ENCODE measurements around the gene OTUD4. TPM values are rescaled to one million over a fixed set of nuclear protein-coding genes. Genes with fewer than 3 reads are reported as not detected.

OTUD4 gene
- total and polyA plus RNA-seq, 4 donors = 5.3 to 27.5 (median 11.6) TPM

DNA sequence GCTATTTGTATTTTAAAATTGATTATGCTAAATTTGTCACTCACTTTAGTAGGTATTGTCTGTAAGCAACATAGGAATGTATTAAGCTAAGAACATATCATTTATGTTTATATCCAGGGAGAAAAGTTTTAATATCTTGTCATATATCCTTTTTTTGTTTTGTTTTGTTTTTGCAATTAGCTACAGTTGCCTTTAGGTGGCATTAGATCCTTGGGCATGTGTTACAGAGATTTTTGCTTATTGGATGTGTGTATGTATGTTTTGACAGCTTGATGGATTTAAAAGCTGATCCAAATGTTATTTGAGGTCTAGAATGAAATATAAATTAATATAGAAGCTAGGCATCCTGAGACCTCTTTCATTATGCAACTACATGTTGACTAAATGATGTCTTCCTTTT lies 36.1 kb upstream of the OTUD4 start:
- Histone ChIP-seq H3K36me3 (ENCODE audit: control insufficient read depth in 4 of 4, insufficient read depth in 3 of 4, low read depth in 1 of 4, low read length in 3 of 4) (no peaks in the 10 kb centered on the region), H3K9me3 (ENCODE audit: control insufficient read depth in 4 of 4, low read length in 3 of 4) (no peaks in the 10 kb centered on the region), H3K4me3 (ENCODE audit: low read depth in 1 of 3, low read length in 3 of 3) (no peak overlapping the region), H3K27me3 (ENCODE audit: control insufficient read depth in 4 of 4, insufficient read depth in 4 of 4, low read length in 3 of 4) (no peaks in the 10 kb centered on the region), H3K27ac (ENCODE audit: low read depth in 1 of 2, low read length in 2 of 2) (no peak overlapping the region), H3K4me1 (ENCODE audit: control insufficient read depth in 4 of 4, insufficient read depth in 4 of 4, low read length in 3 of 4) (no peaks in the 10 kb centered on the region), H3K9ac (ENCODE audit: low read depth in 1 of 2, low read length in 2 of 2) (no peak overlapping the region)
- DNase-seq (ENCODE audit: low spot score) = no peak
- TF ChIP-seq RAD21 (IDR thresholded peaks at IDR 0.05) = peak; percentile 90 to 92
- TF ChIP-seq SP1 (IDR thresholded peaks at IDR 0.05) = no peak
- TF ChIP-seq, protein P1, sequence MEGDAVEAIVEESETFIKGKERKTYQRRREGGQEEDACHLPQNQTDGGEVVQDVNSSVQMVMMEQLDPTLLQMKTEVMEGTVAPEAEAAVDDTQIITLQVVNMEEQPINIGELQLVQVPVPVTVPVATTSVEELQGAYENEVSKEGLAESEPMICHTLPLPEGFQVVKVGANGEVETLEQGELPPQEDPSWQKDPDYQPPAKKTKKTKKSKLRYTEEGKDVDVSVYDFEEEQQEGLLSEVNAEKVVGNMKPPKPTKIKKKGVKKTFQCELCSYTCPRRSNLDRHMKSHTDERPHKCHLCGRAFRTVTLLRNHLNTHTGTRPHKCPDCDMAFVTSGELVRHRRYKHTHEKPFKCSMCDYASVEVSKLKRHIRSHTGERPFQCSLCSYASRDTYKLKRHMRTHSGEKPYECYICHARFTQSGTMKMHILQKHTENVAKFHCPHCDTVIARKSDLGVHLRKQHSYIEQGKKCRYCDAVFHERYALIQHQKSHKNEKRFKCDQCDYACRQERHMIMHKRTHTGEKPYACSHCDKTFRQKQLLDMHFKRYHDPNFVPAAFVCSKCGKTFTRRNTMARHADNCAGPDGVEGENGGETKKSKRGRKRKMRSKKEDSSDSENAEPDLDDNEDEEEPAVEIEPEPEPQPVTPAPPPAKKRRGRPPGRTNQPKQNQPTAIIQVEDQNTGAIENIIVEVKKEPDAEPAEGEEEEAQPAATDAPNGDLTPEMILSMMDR (IDR thresholded peaks at IDR 0.05; ENCODE audit: low read depth, low read length, missing input control) = peak; percentile 54
- TF ChIP-seq MAX (IDR thresholded peaks at IDR 0.05) = no peak
- no peak for TF ChIP-seq HNF4A (conservative IDR thresholded peaks at IDR 0.05)
- no peak for TF ChIP-seq RXRA (IDR thresholded peaks at IDR 0.05)

DNA sequence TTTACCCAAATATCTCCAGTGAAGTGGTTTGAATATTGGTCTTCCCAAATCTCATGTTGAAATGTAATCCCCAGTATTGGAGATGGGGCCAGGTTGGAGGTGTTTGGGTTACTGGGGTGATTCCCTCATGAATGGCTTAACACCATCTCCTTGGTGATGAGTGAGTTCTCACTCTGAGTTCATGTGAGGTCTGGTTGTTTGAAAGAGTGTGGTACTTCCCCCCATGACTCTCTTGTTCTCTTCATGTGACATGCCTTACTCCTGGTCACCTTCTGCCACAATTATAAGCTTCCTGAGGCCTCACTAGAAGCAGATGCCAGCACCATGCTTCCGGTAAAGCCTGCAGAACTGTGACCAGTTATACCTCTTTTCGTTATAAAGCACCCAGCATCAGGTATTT lies 32.9 kb upstream of the OTUD4 start:
- H3K9me3 ChIP-seq (ENCODE audit: control insufficient read depth in 4 of 4, low read length in 3 of 4) = no peaks in the 10 kb centered on the region
- WGBS = 91% methylated on average over 2 of the region's 2 CpGs
- no peaks in the 10 kb centered on the region for H3K27me3 ChIP-seq (ENCODE audit: control insufficient read depth in 4 of 4, insufficient read depth in 4 of 4, low read length in 3 of 4)
- DNase-seq (ENCODE audit: low spot score) = no peak
- TF ChIP-seq HNF4G (IDR thresholded peaks at IDR 0.05) (no peak), MAX (IDR thresholded peaks at IDR 0.05) (no peak), SP1 (IDR thresholded peaks at IDR 0.05) (no peak), GABPA (IDR thresholded peaks at IDR 0.05 in 1 of 2, conservative IDR thresholded peaks at IDR 0.05 in 1 of 2) (no peak), YY1 (IDR thresholded peaks at IDR 0.05) (no peak), REST (IDR thresholded peaks at IDR 0.05) (no peak), NR2F2 (IDR thresholded peaks at IDR 0.05) (no peak), JUND (IDR thresholded peaks at IDR 0.05) (no peak), FOXA2 (IDR thresholded peaks at IDR 0.05) (no peak), HNF4A (conservative IDR thresholded peaks at IDR 0.05) (no peak), RAD21 (IDR thresholded peaks at IDR 0.05) (no peak), RXRA (IDR thresholded peaks at IDR 0.05) (no peak), EGR1 (IDR thresholded peaks at IDR 0.05; ENCODE audit: low read depth in 2 of 2) (no peak), TAF1 (conservative IDR thresholded peaks at IDR 0.05) (no peak)
- TF ChIP-seq, protein P2, sequence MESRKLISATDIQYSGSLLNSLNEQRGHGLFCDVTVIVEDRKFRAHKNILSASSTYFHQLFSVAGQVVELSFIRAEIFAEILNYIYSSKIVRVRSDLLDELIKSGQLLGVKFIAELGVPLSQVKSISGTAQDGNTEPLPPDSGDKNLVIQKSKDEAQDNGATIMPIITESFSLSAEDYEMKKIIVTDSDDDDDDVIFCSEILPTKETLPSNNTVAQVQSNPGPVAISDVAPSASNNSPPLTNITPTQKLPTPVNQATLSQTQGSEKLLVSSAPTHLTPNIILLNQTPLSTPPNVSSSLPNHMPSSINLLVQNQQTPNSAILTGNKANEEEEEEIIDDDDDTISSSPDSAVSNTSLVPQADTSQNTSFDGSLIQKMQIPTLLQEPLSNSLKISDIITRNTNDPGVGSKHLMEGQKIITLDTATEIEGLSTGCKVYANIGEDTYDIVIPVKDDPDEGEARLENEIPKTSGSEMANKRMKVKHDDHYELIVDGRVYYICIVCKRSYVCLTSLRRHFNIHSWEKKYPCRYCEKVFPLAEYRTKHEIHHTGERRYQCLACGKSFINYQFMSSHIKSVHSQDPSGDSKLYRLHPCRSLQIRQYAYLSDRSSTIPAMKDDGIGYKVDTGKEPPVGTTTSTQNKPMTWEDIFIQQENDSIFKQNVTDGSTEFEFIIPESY (IDR thresholded peaks at IDR 0.05) = no peak
- TF ChIP-seq, protein P3, sequence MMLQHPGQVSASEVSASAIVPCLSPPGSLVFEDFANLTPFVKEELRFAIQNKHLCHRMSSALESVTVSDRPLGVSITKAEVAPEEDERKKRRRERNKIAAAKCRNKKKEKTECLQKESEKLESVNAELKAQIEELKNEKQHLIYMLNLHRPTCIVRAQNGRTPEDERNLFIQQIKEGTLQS (IDR thresholded peaks at IDR 0.05) = no peak
- TF ChIP-seq, protein P1 (IDR thresholded peaks at IDR 0.05; ENCODE audit: low read depth, low read length, missing input control) = no peak
- no peak overlapping the region for H3K4me3 ChIP-seq (ENCODE audit: low read depth in 1 of 3, low read length in 3 of 3)
- H3K4me1 ChIP-seq (ENCODE audit: control insufficient read depth in 4 of 4, insufficient read depth in 4 of 4, low read length in 3 of 4) = no peaks in the 10 kb centered on the region
- no peaks in the 10 kb centered on the region for H3K36me3 ChIP-seq (ENCODE audit: control insufficient read depth in 4 of 4, insufficient read depth in 3 of 4, low read depth in 1 of 4, low read length in 3 of 4)
- H3K9ac ChIP-seq (ENCODE audit: low read depth in 1 of 2, low read length in 2 of 2) = no peak overlapping the region
- H3K27ac ChIP-seq (ENCODE audit: low read depth in 1 of 2, low read length in 2 of 2) = no peak overlapping the region
